Mesodermal cell (in vitro differentiated cells): ENCODE data around the gene KCNJ4.

Experiments used
- H3K27ac ChIP-seq: 2 replicates; pipeline ENCODE4 v1.7.0; 2013; ENCODE audit warnings: mild to moderate bottlenecking, low read depth, low read length, moderate library complexity; ENCODE audit not compliant: severe bottlenecking
- H3K36me3 ChIP-seq: 2 replicates; pipeline ENCODE4 v1.7.1; 2013; ENCODE audit warnings: mild to moderate bottlenecking, low read length, moderate library complexity; ENCODE audit not compliant: control insufficient read depth, insufficient read depth
- H3K4me1 ChIP-seq: one replicate; pipeline ENCODE4 v1.7.1; 2013; ENCODE audit warnings: mild to moderate bottlenecking, low read length; ENCODE audit not compliant: insufficient read depth, control insufficient read depth, poor library complexity, severe bottlenecking
- H3K4me3 ChIP-seq: 2 replicates; pipeline ENCODE4 v1.7.0; 2013; ENCODE audit warnings: low read length, control low read depth, mild to moderate bottlenecking; ENCODE audit not compliant: insufficient read depth, poor library complexity, severe bottlenecking; ENCODE audit errors: extremely low read depth
- H3K9me3 ChIP-seq: 2 replicates; pipeline ENCODE4 v1.7.1; 2013; ENCODE audit warnings: mild to moderate bottlenecking, low read length, moderate library complexity; ENCODE audit not compliant: control insufficient read depth
- WGBS, 2 experiments: methylation state at CpG; one replicate each; pipeline ENCODE4 v1.1.5; 2013; ENCODE audit warnings: missing lambda C conversion rate in 2 of 2; ENCODE audit not compliant: insufficient coverage in 2 of 2; 5-methylcytosine and 5-hydroxymethylcytosine counted together

Gene KCNJ4

DNA sequence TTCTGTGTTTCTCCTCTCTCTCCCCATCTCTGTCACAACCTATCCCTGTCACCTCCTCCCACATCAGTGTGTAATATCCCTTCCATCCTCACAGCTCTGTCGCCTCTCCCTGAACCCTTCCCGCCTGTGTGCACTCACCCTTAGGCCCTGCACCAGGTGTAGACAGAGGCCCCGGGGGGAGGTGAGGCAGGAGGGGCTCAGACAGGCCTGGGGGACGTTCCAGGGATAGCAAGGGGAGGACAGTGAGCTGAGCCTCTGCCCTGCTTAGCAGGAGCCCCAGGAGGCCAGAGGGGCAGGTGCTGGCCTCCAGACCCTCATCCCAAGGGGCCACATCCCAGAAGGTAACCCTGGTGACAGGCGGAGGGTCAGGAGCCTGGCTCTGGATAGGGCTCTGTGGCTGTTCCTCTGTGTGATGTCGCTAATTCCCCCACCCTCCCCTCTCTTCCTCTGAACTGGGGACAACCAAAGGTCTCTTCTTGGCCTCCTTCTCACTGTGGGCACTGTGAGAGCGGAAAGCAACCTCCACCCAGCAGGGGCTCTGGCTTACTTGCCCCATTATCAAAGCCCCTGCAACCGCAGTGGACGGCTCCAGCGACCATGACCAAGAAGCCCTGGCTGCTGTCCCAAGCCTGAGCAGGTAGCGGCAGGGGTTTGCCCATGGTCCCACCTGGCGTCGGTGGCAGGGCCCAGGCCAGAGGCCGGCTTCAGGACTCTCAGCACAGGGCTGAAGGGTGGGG is 35.7 kb downstream of the KCNJ4 start:
- no peaks in the 10 kb centered on the region for H3K4me1 ChIP-seq

GRCh38 chr22:38418589-38418988 is 36.4 kb downstream of the KCNJ4 start:
- Histone ChIP-seq H3K4me1 (no peaks in the 10 kb centered on the region), H3K27ac (no peak overlapping the region)
- 89 to 93% methylated on average over 11 to 13 of the region's 14 CpGs for WGBS, 2 experiments

More for the DNA sequence above, 35.7 kb downstream of the KCNJ4 start:
- WGBS, 2 experiments, result 88 to 94% methylated on average over 9 to 12 of the region's 14 CpGs
- no peaks in the 10 kb centered on the region for H3K36me3 ChIP-seq
- H3K27ac ChIP-seq, result no peak overlapping the region
- no peak overlapping the region for H3K4me3 ChIP-seq
- H3K9me3 ChIP-seq, result no peaks in the 10 kb centered on the region

DNA sequence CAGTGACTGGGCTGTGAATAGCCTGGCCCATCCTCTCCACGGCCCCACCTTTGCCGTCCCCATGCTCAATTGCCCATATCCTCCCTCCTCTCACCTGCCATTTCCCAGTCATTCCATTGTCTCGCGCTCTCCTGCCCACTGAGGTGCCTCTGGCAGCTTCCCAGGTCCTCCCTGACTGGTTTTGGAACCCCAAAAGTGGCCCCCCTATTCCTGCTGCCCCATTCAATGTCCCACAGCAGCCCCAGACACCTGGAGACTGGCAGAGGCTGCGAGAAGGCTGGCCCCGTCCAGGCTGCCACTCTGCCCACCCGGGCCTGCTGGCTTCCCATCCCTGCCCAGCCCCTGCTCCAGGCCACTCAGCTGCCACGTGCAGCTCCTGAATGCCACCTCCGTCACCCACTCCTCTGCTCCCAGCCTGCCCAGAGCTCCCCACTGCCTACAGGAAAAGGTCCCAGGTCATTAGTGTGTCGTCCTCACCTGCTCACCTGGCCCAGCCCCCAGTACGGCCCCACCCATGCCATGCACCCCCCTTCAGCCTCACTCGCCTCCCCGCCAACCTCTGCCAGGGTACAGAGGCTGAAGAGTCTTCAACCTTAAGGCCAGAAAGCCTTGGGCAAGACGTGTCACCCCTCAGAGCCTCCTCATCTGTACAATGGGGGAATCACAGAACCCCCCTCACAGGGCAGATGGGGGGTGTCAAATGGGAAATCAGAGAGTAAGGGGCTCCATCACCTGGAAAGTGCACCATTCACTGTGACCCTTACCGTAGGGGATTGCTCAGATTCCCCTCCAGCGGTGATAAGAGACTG is 37.5 kb downstream of the KCNJ4 start:
- H3K4me1 ChIP-seq, result no peaks in the 10 kb centered on the region
- WGBS, 2 experiments, result 89 to 93% methylated on average over 7 to 12 of the region's 16 CpGs
- no peak overlapping the region for H3K27ac ChIP-seq
- no peak overlapping the region for H3K4me3 ChIP-seq
- H3K9me3 ChIP-seq, result no peaks in the 10 kb centered on the region
- no peaks in the 10 kb centered on the region for H3K36me3 ChIP-seq

More at GRCh38 chr22:38418589-38418988, 36.4 kb downstream of the KCNJ4 start:
- no peak overlapping the region for H3K4me3 ChIP-seq
- no peaks in the 10 kb centered on the region for H3K9me3 ChIP-seq
- no peaks in the 10 kb centered on the region for H3K36me3 ChIP-seq

DNA sequence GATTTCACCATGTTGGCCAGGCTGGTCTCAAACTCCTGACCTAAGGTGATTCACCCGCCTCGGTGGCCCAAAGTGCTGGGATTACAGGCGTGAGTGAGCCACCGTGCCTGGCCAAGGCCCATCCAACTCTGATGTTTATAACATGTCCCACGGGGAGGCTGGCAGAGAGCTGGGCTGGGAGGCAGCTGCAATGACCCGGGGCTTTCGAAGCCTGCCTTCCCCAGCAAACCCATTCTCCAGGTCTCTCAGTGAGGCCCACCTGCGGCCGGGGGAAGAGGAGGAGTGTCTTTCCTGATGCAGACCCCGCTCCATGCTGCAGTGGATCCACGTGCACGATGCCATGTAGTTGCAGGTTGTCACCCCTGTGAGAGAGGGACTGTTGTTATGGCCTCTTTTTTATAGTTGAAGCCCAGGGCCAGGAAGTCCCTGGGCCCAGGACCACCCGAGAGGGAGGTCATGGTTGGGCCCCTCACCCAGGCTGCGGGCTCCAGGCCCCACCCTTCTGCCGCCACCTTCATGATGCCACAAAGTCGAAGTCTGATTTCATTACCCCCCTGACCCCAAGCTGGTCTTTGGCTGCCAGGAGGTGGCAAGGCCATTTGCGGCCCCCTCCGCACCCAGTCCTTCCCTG is 38.3 kb downstream of the KCNJ4 start:
- 94 to 95% methylated on average over 12 to 15 of the region's 18 CpGs for WGBS, 2 experiments
- Histone ChIP-seq H3K4me3 (no peak overlapping the region), H3K9me3 (no peaks in the 10 kb centered on the region), H3K4me1 (no peaks in the 10 kb centered on the region), H3K27ac (no peak overlapping the region), H3K36me3 (no peaks in the 10 kb centered on the region)

DNA sequence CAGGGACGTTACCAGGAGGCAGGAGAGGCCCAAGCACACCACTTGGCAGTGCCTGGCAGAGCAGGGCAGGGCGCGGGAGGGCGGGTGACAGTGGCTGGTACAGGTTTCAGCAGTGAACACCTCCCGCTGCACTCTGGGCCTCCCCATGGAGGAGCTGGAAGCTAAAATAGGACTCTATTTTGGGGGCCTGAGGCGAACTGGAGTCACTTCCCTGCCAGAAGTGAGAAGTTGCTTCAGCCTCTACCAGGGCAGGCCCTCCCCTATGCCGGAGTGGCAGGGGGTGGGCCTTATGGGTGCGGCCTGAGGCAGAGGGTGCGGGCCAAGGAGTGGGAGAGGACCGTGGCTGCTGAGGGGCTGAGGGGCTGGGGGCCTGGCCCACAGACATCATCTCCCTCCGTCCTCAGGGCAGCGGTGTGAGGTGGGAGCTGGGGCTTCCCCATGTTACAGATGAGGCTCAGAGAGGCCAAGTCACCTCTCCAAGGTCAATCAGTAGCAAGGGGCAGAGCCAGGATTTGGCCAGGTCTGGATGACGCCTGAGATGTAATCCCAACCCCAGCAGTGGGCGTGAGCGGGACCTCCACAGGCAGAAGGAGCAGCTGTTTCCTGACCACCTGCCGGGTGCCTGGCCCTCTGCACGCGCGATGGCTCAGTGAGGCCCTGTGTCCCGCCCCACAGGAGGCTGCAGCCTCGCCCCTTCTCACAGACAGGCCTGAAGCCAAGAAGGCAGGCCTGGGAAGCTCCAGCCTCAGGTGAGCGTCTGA is 39.3 kb downstream of the KCNJ4 start:
- 72 to 73% methylated on average over 17 to 19 of the region's 22 CpGs for WGBS, 2 experiments
- Histone ChIP-seq H3K9me3 (peaks cover 4% of the 10 kb centered on the region), H3K4me3 (no peak overlapping the region), H3K4me1 (no peaks in the 10 kb centered on the region), H3K36me3 (no peaks in the 10 kb centered on the region), H3K27ac (no peak overlapping the region)

GRCh38 chr22:38415046-38415445 is 40.0 kb downstream of the KCNJ4 start:
- WGBS, 2 experiments, result 85 to 88% methylated on average over 4 to 11 of the region's 12 CpGs
- peaks cover 8% of the 10 kb centered on the region for H3K9me3 ChIP-seq
- H3K36me3 ChIP-seq, result no peaks in the 10 kb centered on the region
- H3K4me1 ChIP-seq, result no peaks in the 10 kb centered on the region
- H3K27ac ChIP-seq, result no peak overlapping the region
- H3K4me3 ChIP-seq, result no peak overlapping the region

- H3K4me3 ChIP-seq, result no peak overlapping the region
- no peaks in the 10 kb centered on the region for H3K4me1 ChIP-seq
- no peak overlapping the region for H3K27ac ChIP-seq
- H3K36me3 ChIP-seq, result no peaks in the 10 kb centered on the region
- 91 to 95% methylated on average over 6 to 7 of the region's 7 CpGs for WGBS, 2 experiments
- H3K9me3 ChIP-seq, result peaks cover 8% of the 10 kb centered on the region
These were observed 41.0 kb downstream of the KCNJ4 start for GRCh38 chr22:38414009-38414395.

DNA sequence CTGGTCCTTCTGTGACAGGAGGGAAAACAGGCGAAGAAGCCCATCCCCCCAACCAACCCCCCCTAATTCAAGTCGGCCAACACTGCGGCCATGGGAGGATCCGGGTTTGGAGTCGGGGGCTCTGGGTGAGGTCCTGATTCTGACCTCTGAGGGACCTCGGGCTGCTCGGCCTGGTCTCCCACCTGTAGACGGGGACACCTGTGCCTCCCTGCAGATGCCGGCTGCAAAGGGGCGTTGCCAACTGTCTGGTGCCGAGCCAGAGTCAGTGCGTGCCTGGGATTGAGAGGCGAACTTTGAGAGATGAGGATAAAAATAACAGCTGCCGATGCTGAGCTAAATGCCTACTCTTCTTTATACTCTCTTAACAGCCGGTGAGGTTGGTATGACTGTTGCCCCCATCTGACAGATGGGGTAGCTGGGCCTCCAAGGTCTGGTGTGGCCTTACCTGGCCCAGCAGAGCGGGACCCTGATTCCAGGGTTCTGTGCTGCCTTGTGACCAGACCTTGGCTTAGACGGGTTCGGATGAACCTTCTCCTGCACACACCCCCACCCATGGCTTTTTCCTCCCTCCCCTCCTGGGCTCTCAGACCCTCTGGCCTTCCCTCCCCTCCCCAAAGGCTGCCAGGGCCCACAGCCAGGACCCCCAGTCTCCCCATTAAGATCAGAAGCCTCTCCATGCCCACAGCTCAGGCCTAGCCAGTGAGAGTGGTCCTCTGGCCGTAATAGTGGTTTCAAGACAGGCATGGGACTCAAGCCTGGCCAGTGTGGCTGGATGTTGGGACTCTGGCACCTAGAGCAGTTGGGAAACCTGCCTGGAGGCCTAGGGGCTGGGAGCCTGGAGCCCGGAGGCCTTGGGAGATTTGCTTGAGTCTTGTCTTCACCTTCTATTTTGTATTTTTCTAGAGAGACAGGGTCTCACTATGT is 41.7 kb downstream of the KCNJ4 start:
- Histone ChIP-seq H3K27ac (no peak overlapping the region), H3K36me3 (no peaks in the 10 kb centered on the region), H3K4me3 (no peak overlapping the region), H3K4me1 (no peaks in the 10 kb centered on the region), H3K9me3 (peaks cover 8% of the 10 kb centered on the region)
- 88 to 89% methylated on average over 13 to 17 of the region's 20 CpGs for WGBS, 2 experiments

GRCh38 chr22:38412435-38413084 is 42.4 kb downstream of the KCNJ4 start:
- 66% methylated on average over 36 to 40 of the region's 45 CpGs for WGBS, 2 experiments
- H3K4me3 ChIP-seq, result no peak overlapping the region
- peaks cover 8% of the 10 kb centered on the region for H3K9me3 ChIP-seq
- H3K27ac ChIP-seq, result no peak overlapping the region
- no peaks in the 10 kb centered on the region for H3K36me3 ChIP-seq
- no peaks in the 10 kb centered on the region for H3K4me1 ChIP-seq
